ENCODE results near the gene LRRC42.

The LRRC42 gene

DNA sequence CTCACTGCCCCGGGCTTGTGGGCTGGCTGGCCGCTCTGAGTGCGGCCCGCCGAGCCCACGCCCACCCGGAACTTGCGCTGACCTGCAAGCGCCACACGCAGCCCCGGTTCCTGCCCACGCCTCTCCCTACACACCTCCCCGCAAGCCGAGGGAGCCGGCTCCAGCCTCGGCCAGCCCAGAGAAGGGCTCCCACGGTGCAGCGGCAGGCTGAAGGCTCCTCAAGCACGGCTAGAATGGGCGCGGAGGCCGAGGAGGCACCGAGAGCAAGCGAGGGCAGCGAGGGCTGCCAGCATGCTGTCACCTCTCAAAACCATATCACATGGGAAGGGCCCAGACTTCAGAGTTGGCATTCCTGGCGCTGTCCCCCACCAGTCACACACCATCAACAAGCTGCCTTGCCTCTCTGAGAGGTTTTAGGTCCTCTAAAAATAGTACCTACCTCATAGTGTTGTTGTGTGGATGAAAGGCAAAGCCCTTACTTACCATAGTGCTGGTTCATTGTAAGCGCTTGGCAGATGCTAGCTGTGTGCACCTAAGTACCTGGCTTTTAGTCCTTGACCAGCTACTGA, 58.4 kb downstream of the LRRC42 start:
- CTCF ChIA-PET = interaction anchor here (0.6 kb wide), 1 partner anchor 144 kb away, joined by 4 read pairs; no protein-coding TSS in a partner anchor
- POLR2A ChIA-PET = no interaction called here
- peaks cover 2% of the 10 kb centered on the region; the same call in 1 of the 2 replicates for H3K4me1 ChIP-seq (ENCODE audit: control insufficient read depth, insufficient read depth, low read length)
- TF ChIP-seq ZNF175 (tag by site-specific recombination; IDR thresholded peaks at IDR 0.05) = no peak
- no peak overlapping the region for H3K27ac ChIP-seq (ENCODE audit: extremely low read depth, low read depth, low read length)
- no peaks in the 10 kb centered on the region for H3K9me3 ChIP-seq (ENCODE audit: control insufficient read depth, insufficient read depth, low read depth, low read length)
- H3K4me3 ChIP-seq (ENCODE audit: low read depth, low read length) = no peak overlapping the region
- H3K36me3 ChIP-seq (ENCODE audit: control insufficient read depth in 2 of 2, insufficient read depth in 1 of 2, low read length in 2 of 2) = no peaks in the 10 kb centered on the region

DNA sequence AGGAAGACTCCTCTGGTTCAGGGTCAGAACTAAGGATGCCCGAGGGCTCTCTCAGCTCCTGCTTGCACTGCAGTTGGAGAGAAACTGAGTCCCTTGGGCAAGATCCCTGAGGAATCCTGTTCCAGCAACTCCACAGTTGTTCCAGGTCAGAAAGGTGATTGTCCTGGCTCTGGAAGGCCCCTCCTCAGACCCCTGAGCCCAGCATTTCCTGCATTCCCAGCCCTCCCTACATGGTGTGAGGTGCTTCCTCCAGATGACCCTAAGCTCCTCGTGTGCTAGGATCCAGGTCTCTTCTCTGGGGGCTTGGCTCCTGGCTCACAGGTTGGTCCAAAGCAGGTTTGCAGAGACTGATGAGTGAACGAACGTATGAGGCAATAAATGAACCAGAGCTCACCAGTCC, 60.4 kb downstream of the LRRC42 start:
- Histone ChIP-seq H3K27ac (ENCODE audit: extremely low read depth, low read depth, low read length) (no peak overlapping the region), H3K4me3 (ENCODE audit: low read depth, low read length) (no peak overlapping the region), H3K4me1 (ENCODE audit: control insufficient read depth, insufficient read depth, low read length) (peaks cover under 1% of the 10 kb centered on the region; the same call in 1 of the 2 replicates), H3K9me3 (ENCODE audit: control insufficient read depth, insufficient read depth, low read depth, low read length) (no peaks in the 10 kb centered on the region), H3K36me3 (ENCODE audit: control insufficient read depth in 2 of 2, insufficient read depth in 1 of 2, low read length in 2 of 2) (no peaks in the 10 kb centered on the region)
- CTCF ChIA-PET = interaction anchor here (0.6 to 0.7 kb wide), 2 partner anchors 9 to 43 kb away, joined by 3 to 4 read pairs; no protein-coding TSS in a partner anchor
- TF ChIP-seq ZNF791 (tag by site-specific recombination; IDR thresholded peaks at IDR 0.05) (no peak), ZNF404 (tag by site-specific recombination; IDR thresholded peaks at IDR 0.05) (no peak), ZXDB (tag by site-specific recombination; IDR thresholded peaks at IDR 0.05) (no peak), ZBTB7A (tag by site-specific recombination; IDR thresholded peaks at IDR 0.05; ENCODE audit: low read depth) (no peak), ZBTB48 (tag by site-specific recombination; IDR thresholded peaks at IDR 0.05) (no peak), TRIM28 (IDR thresholded peaks at IDR 0.05; ENCODE audit: borderline replicate concordance, low read length) (no peak), BCL11B (tag by site-specific recombination; IDR thresholded peaks at IDR 0.05; ENCODE audit: low read depth) (no peak), ZNF266 (tag by site-specific recombination; IDR thresholded peaks at IDR 0.05; ENCODE audit: low read depth) (no peak), MYNN (tag by site-specific recombination; IDR thresholded peaks at IDR 0.05; ENCODE audit: borderline replicate concordance) (no peak), ZNF221 (tag by site-specific recombination; IDR thresholded peaks at IDR 0.05; ENCODE audit: borderline replicate concordance) (no peak), ZNF621 (tag by site-specific recombination; IDR thresholded peaks at IDR 0.05) (no peak), ZNF146 (tag by site-specific recombination; IDR thresholded peaks at IDR 0.05) (no peak), ZNF777 (tag by site-specific recombination; IDR thresholded peaks at IDR 0.05; ENCODE audit: borderline replicate concordance) (no peak), GFI1B (tag by site-specific recombination; IDR thresholded peaks at IDR 0.05) (no peak), GLIS2 (tag by site-specific recombination; IDR thresholded peaks at IDR 0.05) (no peak), ZNF629 (tag by site-specific recombination; IDR thresholded peaks at IDR 0.05) (no peak)
- TF ChIP-seq, protein P1, sequence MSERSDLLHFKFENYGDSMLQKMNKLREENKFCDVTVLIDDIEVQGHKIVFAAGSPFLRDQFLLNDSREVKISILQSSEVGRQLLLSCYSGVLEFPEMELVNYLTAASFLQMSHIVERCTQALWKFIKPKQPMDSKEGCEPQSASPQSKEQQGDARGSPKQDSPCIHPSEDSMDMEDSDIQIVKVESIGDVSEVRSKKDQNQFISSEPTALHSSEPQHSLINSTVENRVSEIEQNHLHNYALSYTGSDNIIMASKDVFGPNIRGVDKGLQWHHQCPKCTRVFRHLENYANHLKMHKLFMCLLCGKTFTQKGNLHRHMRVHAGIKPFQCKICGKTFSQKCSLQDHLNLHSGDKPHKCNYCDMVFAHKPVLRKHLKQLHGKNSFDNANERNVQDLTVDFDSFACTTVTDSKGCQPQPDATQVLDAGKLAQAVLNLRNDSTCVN (tag by site-specific recombination; optimal IDR thresholded peaks at IDR 0.05) = no peak
- TF ChIP-seq, protein P2, sequence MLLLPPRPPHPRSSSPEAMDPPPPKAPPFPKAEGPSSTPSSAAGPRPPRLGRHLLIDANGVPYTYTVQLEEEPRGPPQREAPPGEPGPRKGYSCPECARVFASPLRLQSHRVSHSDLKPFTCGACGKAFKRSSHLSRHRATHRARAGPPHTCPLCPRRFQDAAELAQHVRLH (tag by site-specific recombination; IDR thresholded peaks at IDR 0.05) = no peak
- TF ChIP-seq, protein P3, sequence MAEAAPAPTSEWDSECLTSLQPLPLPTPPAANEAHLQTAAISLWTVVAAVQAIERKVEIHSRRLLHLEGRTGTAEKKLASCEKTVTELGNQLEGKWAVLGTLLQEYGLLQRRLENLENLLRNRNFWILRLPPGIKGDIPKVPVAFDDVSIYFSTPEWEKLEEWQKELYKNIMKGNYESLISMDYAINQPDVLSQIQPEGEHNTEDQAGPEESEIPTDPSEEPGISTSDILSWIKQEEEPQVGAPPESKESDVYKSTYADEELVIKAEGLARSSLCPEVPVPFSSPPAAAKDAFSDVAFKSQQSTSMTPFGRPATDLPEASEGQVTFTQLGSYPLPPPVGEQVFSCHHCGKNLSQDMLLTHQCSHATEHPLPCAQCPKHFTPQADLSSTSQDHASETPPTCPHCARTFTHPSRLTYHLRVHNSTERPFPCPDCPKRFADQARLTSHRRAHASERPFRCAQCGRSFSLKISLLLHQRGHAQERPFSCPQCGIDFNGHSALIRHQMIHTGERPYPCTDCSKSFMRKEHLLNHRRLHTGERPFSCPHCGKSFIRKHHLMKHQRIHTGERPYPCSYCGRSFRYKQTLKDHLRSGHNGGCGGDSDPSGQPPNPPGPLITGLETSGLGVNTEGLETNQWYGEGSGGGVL (tag by site-specific recombination; IDR thresholded peaks at IDR 0.05) = no peak
- POLR2A ChIA-PET = no interaction called here

DNA sequence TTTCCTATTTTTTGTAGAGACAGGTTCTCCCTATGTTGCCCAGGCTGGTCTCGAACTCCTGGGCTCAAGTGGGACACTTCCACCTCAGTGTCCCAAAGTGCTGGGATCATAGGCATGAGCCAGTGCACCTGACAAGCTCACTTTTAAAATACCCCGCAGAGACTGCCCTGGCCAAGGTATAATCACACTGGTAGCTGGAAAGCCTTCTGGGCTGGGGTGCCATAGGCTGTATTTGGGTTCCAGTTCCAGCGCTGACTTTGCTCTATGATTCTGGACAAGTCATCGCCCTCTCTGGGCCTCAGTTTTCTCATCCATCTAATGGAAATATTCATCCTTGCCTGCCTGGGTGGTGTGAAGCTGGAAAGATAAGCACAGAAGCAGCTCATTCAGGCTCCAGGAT, 61.5 kb downstream of the LRRC42 start:
- Histone ChIP-seq H3K4me1 (ENCODE audit: control insufficient read depth, insufficient read depth, low read length) (no peaks in the 10 kb centered on the region), H3K9me3 (ENCODE audit: control insufficient read depth, insufficient read depth, low read depth, low read length) (no peaks in the 10 kb centered on the region), H3K4me3 (ENCODE audit: low read depth, low read length) (no peak overlapping the region), H3K27ac (ENCODE audit: extremely low read depth, low read depth, low read length) (no peak overlapping the region), H3K36me3 (ENCODE audit: control insufficient read depth in 2 of 2, insufficient read depth in 1 of 2, low read length in 2 of 2) (no peaks in the 10 kb centered on the region)
- POLR2A ChIA-PET = interaction anchor here (1.2 kb wide), 1 partner anchor 62 kb away, joined by 4 read pairs; the partner anchor contains the start of gene IFT25
- CTCF ChIA-PET = no interaction called here
- TF ChIP-seq ZNF701 (tag by site-specific recombination; IDR thresholded peaks at IDR 0.05) (no peak), ZNF19 (tag by site-specific recombination; IDR thresholded peaks at IDR 0.05; ENCODE audit: low read depth) (no peak)
- TF ChIP-seq, protein P4, sequence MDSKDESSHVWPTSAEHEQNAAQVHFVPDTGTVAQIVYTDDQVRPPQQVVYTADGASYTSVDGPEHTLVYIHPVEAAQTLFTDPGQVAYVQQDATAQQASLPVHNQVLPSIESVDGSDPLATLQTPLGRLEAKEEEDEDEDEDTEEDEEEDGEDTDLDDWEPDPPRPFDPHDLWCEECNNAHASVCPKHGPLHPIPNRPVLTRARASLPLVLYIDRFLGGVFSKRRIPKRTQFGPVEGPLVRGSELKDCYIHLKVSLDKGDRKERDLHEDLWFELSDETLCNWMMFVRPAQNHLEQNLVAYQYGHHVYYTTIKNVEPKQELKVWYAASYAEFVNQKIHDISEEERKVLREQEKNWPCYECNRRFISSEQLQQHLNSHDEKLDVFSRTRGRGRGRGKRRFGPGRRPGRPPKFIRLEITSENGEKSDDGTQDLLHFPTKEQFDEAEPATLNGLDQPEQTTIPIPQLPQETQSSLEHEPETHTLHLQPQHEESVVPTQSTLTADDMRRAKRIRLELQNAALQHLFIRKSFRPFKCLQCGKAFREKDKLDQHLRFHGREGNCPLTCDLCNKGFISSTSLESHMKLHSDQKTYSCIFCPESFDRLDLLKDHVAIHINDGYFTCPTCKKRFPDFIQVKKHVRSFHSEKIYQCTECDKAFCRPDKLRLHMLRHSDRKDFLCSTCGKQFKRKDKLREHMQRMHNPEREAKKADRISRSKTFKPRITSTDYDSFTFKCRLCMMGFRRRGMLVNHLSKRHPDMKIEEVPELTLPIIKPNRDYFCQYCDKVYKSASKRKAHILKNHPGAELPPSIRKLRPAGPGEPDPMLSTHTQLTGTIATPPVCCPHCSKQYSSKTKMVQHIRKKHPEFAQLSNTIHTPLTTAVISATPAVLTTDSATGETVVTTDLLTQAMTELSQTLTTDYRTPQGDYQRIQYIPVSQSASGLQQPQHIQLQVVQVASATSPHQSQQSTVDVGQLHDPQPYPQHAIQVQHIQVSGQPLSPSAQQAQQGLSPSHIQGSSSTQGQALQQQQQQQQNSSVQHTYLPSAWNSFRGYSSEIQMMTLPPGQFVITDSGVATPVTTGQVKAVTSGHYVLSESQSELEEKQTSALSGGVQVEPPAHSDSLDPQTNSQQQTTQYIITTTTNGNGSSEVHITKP (tag by site-specific recombination; IDR thresholded peaks at IDR 0.05) = no peak
- TF ChIP-seq, protein P5, sequence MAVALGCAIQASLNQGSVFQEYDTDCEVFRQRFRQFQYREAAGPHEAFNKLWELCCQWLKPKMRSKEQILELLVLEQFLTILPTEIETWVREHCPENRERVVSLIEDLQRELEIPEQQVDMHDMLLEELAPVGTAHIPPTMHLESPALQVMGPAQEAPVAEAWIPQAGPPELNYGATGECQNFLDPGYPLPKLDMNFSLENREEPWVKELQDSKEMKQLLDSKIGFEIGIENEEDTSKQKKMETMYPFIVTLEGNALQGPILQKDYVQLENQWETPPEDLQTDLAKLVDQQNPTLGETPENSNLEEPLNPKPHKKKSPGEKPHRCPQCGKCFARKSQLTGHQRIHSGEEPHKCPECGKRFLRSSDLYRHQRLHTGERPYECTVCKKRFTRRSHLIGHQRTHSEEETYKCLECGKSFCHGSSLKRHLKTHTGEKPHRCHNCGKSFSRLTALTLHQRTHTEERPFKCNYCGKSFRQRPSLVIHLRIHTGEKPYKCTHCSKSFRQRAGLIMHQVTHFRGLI (tag by site-specific recombination; IDR thresholded peaks at IDR 0.05) = no peak
